Tibial nerve (tissue), 4 donors: ENCODE results near the gene RNF213.

ENCODE experiments used
- EP300 ChIP-seq, 2 donors: sonication (generic); formaldehyde crosslinking; IDR thresholded peaks; one replicate each; pipeline ENCODE4 v1.6.1; 2017; ENCODE audit warnings: antibody characterized with exemption in 2 of 2, mild to moderate bottlenecking in 1 of 2
- POLR2A ChIP-seq, 2 donors: fragments of 450-650 bp; IDR thresholded peaks; one replicate each; pipeline ENCODE4 v1.6.1; 2017; ENCODE audit warnings: antibody characterized with exemption in 2 of 2, mild to moderate bottlenecking in 2 of 2, moderate library complexity in 2 of 2
- TF ChIP-seq, protein P1 (sequence below), 5 experiments: fragments of 200-600 bp in 3 of 5; fragments of 450-650 bp in 2 of 5; sonication (generic) in 3 of 5; IDR thresholded peaks; one replicate each; pipeline ENCODE4 v1.5.1; 2016 to 2019; ENCODE audit warnings: antibody characterized with exemption in 5 of 5, mild to moderate bottlenecking in 3 of 5, moderate library complexity in 2 of 5

GRCh38 chr17:80380555-80381002 is 119.9 kb downstream of the RNF213 start:
- TF ChIP-seq, protein P1, sequence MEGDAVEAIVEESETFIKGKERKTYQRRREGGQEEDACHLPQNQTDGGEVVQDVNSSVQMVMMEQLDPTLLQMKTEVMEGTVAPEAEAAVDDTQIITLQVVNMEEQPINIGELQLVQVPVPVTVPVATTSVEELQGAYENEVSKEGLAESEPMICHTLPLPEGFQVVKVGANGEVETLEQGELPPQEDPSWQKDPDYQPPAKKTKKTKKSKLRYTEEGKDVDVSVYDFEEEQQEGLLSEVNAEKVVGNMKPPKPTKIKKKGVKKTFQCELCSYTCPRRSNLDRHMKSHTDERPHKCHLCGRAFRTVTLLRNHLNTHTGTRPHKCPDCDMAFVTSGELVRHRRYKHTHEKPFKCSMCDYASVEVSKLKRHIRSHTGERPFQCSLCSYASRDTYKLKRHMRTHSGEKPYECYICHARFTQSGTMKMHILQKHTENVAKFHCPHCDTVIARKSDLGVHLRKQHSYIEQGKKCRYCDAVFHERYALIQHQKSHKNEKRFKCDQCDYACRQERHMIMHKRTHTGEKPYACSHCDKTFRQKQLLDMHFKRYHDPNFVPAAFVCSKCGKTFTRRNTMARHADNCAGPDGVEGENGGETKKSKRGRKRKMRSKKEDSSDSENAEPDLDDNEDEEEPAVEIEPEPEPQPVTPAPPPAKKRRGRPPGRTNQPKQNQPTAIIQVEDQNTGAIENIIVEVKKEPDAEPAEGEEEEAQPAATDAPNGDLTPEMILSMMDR (IDR thresholded peaks at IDR 0.05) = no peak
- TF ChIP-seq POLR2A (IDR thresholded peaks at IDR 0.05) (no peak), EP300 (IDR thresholded peaks at IDR 0.05) (no peak)
